ENCODE measurements around the gene LRCOL1.

The LRCOL1 gene

DNA sequence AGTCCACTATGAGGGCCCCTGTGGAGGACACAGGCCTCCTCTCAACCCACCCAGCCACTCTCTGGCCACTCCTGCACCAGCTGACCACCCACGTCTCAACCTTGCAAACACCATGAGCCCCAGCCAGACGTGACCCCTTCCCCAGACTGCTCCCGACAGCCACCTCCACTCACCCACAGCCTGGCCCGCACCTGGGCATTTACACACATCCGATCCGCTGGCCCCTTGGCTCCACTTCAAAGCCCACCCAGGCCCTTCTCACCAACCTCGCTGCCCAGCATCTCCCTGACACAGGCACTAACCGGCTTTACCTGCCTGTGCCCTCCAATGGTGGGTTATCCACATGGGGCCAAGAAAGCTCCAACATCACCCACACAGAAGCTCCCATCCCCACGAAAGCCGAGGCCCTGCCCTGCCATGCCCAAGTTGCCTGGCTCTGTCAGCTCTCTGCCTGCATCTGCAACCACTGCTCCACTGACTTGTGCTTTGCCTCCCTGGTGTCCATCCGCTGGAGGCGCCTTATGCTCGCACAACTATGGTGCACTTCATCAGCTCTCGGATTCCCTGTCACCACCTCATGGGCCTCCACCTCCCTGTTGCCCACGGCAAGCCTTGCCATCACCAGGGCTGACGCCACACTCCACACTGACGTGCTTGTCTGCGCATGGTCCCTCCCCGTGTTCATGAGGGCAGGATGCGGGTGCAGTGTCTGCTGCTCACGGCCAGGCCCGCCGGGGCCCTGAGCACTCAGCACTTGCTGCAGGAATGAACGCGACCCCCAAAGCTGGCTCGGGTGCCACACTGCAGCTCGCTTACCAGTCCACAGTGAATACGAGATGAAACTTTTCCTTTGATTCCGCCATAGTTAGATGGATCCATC is 24.9 kb upstream of the LRCOL1 start:
- no peak for DNase-seq (ENCODE audit: low read depth)

- no peak for DNase-seq (ENCODE audit: low read depth)
Measured at GRCh38 chr12:132634411-132634990, 24.1 kb upstream of the LRCOL1 start.

GRCh38 chr12:132633901-132634300 is 23.5 kb upstream of the LRCOL1 start:
- DNase-seq (ENCODE audit: low read depth) = no peak

DNA sequence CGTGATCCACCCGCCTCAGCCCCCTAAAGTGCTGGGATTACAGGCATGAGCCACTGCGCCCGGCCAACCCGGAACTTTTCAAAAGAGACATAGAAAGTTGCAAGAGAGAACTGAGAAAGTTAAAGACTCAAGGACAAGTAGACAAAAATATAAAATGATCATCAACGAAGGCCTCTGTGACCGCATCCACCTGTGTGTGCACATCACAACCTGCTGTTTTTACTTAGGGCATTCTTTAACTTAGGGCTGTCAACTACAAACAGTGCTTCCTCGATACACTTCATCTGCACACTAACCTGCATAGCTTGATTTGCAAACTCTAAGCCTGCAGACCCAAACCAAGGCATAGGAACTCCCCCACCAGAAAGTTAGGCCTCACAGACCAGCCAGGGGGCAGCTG is 23.0 kb upstream of the LRCOL1 start:
- no peak for DNase-seq (ENCODE audit: low read depth)

- DNase-seq (ENCODE audit: low read depth) = no peak
Measured at GRCh38 chr12:132632521-132633228, 22.3 kb upstream of the LRCOL1 start.

DNA sequence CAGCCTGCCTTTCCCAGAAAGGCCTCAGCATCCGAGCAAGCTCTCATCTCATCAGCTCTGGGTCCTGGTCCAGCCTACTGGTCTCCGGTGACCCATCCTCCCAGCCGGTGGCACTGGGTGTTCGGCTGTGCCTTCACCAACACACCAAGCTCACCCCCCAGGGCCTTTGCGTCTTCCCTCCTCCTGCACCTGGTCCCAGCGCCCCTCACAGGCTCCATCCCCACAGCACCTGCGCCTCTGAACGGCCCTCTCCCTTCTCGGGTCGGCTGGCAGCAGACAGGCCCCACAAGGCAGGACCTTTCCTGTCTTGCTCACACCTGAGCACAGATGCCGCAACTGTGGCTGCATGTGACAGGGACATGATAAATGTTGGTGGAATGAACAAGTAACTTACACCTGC is 21.3 kb upstream of the LRCOL1 start:
- no peak for DNase-seq (ENCODE audit: low read depth)

DNA sequence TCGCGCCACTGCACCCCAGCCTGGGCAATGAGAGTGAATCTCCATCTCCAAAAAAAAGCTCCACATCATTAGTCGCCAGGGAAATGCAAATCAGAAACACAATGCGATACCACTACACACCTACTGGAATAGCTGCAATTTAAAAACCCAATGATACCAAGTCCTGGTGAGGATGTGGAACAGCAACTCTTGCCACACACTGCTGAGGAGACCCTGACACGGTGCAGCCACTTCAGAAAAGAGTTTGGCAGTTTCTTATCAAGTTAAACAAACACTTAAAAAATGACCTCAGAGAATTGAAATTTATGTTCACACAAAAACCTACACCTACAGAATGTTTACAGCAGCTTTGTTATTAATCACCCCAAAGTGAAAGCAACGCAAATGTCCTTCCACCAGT is 20.3 kb upstream of the LRCOL1 start:
- DNase-seq (ENCODE audit: low read depth) = no peak

DNA sequence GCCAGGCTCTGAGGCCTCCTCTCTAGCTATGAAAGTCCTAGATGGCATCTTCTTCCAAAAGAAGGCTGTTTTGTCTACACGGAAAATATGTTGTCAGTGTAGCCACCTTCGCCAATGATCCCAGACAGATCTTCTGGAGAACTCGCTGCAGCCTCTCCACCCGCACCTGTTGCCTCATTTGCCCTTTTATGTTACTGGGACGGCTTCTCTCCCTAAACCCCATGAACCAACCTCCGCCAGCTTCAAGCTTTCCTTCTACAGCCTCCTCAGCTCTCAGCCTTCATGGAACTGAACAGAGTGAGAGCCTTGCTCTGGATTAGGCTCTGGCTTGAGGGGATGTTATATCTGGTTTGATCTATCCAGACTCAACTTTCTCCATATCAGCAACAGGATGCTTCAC is 18.9 kb upstream of the LRCOL1 start:
- no peak for DNase-seq (ENCODE audit: low read depth)

DNA sequence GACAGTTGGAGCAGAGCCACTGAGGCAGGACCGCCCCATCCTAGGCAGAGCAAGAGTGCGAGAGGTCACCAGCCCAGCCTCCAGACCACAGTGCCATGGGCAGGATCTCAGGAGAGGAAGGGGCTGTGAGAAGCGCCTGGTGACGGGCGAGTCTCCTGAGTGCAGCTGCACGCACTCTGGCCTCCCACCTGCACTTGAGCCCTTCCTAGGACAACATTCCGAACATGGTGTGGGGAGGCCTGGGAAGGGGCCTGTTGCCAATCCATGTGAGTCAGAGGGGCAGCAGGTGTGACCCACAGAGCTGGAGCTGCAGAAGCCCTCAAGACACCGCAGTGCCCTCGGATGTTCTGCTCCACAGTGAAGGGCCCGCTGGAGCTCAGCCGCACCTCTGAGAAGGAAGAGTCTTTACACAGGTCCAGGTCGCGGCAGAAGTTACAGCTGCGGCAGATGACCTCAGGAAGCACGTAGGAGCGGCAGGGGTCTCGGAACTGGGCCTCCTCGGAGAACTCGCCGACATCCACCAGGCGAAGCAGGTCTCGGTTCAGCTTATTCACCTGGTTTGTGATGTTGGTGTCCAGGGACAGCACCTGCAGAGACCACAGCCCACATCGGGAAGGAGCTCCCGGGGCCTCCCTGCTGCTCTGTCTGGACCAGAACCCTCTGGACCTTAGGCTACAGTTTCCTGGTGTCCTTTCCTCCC is 15.5 kb upstream of the LRCOL1 start:
- no peak for DNase-seq (ENCODE audit: low read depth)

DNA sequence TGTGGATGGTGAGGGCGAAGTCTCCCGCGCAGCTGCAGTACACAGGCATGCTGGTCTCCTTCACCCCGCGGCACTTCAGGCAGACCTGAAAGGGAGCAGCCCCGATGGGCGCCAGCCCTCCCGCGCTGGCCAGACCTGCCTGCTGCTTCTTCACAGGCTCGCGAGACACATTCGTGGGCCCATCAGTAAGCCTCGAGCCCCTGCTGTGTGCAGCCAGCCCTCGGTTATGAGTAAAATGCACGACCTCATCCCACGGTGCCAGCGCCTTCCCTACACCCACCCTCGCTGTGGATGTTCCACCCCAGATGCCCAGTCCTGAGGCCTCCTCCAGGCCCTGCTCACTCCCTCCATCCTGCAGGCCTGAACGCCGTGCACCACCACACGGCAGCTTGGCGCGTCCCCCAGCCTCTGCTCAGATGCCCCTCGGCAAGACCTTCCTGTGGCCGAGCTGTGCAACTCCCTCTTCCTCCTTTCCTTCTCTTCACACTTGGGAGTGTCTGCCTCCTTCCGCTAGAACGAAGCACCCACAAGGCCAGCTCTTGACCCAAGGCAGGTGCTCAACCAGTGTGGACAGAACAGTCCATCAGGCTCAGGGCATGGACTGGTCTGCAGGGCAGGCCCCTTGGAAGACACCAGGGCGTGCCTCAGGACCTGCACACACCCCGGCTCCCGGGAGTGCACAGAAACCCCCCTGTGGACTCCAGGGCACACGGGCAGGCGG is 14.7 kb upstream of the LRCOL1 start:
- DNase-seq (ENCODE audit: low read depth) = no peak

DNA sequence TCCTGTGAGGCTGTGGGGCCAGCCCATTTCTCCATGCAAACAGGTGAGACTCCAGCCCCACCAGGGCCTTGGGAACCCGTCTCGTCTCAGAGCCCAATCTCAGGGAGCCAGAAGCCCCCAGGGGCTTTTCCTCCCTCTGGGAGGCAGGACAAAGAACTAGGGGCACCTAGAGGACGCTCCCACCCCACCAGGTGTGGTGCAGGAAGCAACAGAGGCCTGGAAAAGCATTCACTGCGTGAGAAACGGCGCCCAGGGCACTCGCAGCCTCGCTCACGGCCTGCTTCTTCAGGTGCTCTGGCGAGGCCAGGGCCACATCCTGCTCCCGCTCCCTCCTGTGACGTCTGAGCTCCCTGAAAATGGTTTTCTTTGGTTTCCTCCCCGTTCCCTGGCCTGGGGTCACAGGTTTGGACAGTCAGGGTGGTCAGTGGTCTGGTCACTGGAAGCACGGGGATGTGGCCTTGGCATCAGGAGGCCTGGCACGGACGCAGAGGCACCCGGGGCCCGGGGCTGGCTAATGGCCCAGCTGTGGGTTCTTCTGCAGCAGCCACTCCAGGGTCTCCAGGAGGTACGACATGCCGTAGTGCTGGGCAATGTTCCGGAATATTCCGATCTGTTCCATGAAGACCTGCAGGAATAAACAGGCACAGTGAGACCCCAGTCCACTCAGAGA is 13.9 kb upstream of the LRCOL1 start:
- DNase-seq (ENCODE audit: low read depth) = no peak

- no peak for DNase-seq (ENCODE audit: low read depth)
Measured at GRCh38 chr12:132623072-132623869, 12.9 kb upstream of the LRCOL1 start.

DNA sequence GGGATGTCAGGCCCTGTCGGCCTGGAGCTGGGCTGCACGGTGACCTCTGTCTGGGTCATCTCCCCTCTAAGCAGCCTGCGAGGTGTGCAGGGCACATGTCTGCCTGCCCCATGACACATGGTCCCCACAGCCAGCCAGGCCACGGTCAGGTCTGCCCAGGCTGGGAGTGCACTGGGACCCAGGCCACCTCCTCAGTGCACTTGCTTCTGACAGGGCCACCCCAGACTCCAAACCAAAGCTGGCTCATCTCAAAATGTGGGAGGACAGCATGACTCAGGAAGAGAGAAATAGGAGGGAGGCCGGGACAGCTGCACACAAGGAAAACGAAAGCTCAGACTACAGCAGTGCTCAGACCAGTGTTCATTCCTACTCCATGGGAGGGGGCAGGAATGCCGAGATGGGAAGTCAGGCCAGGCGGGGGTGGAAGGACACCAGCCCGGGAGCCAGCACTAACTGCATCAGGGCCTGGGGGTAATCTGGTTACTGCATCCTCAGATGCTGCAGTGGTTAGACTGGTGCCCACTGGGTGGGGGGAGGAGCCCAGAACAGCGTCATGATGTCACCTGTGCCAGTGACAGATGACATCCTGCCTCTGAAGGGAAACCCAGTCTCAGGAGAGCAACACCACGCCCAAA is 12.2 kb upstream of the LRCOL1 start:
- DNase-seq (ENCODE audit: low read depth) = peak; percentile 59

- no peak for DNase-seq (ENCODE audit: low read depth)
Measured at GRCh38 chr12:132621657-132622435, 11.5 kb upstream of the LRCOL1 start.

DNA sequence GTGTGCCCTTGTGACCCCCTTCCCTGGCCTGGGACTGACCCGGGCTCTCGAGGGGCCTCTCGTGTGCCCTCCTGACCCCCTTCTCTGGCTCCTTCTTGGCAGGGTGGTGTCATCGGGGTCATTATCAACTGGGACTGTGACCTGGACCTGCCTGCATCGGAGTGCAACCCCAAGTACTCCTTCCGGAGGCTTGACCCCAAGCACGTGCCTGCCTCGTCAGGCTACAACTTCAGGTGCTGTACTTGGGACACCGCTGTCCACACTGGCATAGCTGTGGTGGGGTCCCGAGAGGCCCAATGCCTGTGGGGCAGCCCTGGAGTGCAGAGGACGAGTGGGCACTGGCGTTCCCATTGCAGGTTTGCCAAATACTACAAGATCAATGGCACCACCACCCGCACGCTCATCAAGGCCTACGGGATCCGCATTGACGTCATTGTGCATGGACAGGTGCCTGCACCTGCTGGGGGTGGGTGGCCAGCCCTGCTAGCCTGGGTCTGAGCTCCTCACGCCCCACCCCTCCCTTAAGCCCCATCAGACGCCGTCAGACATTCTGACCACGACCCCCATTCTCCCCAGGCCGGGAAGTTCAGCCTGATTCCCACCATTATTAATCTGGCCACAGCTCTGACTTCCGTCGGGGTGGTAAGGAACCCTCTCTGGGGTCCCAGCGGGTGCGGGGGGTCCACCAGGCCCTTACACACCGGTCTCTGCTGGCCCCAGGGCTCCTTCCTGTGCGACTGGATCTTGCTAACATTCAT is 10.7 kb upstream of the LRCOL1 start:
- DNase-seq (ENCODE audit: low read depth) = no peak

- DNase-seq (ENCODE audit: low read depth) = no peak
Measured at GRCh38 chr12:132620113-132620898, 9.9 kb upstream of the LRCOL1 start.

DNA sequence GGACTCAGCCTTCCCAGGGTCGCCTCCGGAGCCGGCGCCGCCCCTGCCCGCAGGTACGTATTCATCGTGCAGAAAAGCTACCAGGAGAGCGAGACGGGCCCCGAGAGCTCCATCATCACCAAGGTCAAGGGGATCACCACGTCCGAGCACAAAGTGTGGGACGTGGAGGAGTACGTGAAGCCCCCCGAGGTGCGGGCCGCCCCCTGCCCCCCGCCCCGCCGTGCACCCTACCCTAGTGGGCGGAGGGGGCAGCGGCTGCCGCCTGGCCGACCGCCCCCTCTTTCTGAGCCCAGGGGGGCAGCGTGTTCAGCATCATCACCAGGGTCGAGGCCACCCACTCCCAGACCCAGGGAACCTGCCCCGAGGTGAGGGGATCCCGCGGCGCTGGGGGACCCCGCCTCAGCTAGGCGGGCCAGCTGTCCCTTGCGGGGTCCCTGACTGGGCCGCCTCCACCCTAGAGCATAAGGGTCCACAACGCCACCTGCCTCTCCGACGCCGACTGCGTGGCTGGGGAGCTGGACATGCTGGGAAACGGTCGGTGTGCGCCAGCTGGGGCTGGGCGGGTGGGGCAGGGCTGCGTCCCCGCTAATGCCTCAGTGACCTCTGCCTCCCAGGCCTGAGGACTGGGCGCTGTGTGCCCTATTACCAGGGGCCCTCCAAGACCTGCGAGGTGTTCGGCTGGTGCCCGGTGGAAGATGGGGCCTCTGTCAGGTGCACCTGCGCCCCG is 9.2 kb upstream of the LRCOL1 start:
- no peak for DNase-seq (ENCODE audit: low read depth)

Measured in stromal cell of bone marrow (primary cell).